HEK293T (cell line): ENCODE measurements around the gene KCNMA1.

ENCODE experiments used
- BHLHE40 ChIP-seq: fragments of 450-650 bp; IDR thresholded peaks from 2 replicates; pipeline ENCODE4 v1.6.1; 2016; ENCODE audit warnings: mild to moderate bottlenecking, moderate library complexity, borderline replicate concordance
- FOXA1 ChIP-seq: fragments of 450-650 bp; IDR thresholded peaks from 2 replicates; pipeline ENCODE4 v1.6.1; 2016; ENCODE audit warnings: mild to moderate bottlenecking
- FOXM1 ChIP-seq: fragments of 450-650 bp; IDR thresholded peaks from 2 replicates; pipeline ENCODE4 v1.6.1; 2017; ENCODE audit warnings: mild to moderate bottlenecking, borderline replicate concordance
- HDGF ChIP-seq: fragments of 450-650 bp; IDR thresholded peaks from 2 replicates; pipeline ENCODE4 v1.6.1; 2017; ENCODE audit warnings: antibody characterized with exemption, borderline replicate concordance
- NFRKB ChIP-seq: fragments of 450-650 bp; IDR thresholded peaks from 2 replicates; pipeline ENCODE4 v1.6.1; 2016; ENCODE audit warnings: mild to moderate bottlenecking, moderate library complexity
- PKNOX1 ChIP-seq: fragments of 450-650 bp; IDR thresholded peaks from 2 replicates; pipeline ENCODE4 v1.6.1; 2016
- SP1 ChIP-seq: fragments of 450-650 bp; IDR thresholded peaks from 2 replicates; pipeline ENCODE4 v1.6.1; 2017
- SUZ12 ChIP-seq: fragments of 450-650 bp; IDR thresholded peaks from 2 replicates; pipeline ENCODE4 v1.6.1; 2016; ENCODE audit warnings: mild to moderate bottlenecking
- ZNF384 ChIP-seq: fragments of 450-650 bp; IDR thresholded peaks from 2 replicates; pipeline ENCODE4 v1.6.1; 2016

- no peak for TF ChIP-seq SUZ12
- no peak for TF ChIP-seq BHLHE40
- no peak for TF ChIP-seq SP1
- TF ChIP-seq FOXA1, result no peak
- no peak for TF ChIP-seq NFRKB
- no peak for TF ChIP-seq ZNF384
- no peak for TF ChIP-seq FOXM1
- no peak for TF ChIP-seq HDGF
- no peak for TF ChIP-seq PKNOX1
These were observed 404.1 kb downstream of the KCNMA1 start for GRCh38 chr10:77233466-77233865.
